H1 (cell line): ENCODE data around the gene ANKRD53. TPM values are rescaled to one million over a fixed set of nuclear protein-coding genes. Genes with fewer than 3 reads are reported as not detected.

Experiments used
- CTCF ChIA-PET: fragments of 300-600 bp; sonication (Branson Sonifier 250); formaldehyde crosslinking; loops from one replicate; lab custom pipeline; 2021; ENCODE audit not compliant: partially characterized antibody; lab: Charles Lee
- POLR2A ChIA-PET: fragments of 300-600 bp; sonication (Branson Sonifier 250); formaldehyde crosslinking; loops from one replicate; lab custom pipeline; 2021; ENCODE audit warnings: inconsistent platforms; ENCODE audit not compliant: partially characterized antibody; lab: Charles Lee
- DNase-seq, 2 experiments: peaks; one replicate each; pipeline versions ENCODE4 v3.0.0 to v3.0.0-alpha.2; 2010 to 2022; ENCODE audit warnings: low spot score in 2 of 2, low read depth in 1 of 2, mixed read lengths in 1 of 2
- FAIRE-seq: peaks from 2 replicates; lab custom pipeline; 2011; peaks lifted over from hg19 to GRCh38; lab: Jason Lieb, UNC
- H2AFZ ChIP-seq: 2 replicates; pipeline ENCODE4 v1.8.1; 2012; ENCODE audit warnings: low read length, inconsistent platforms
- H2AK5ac ChIP-seq: 2 replicates; pipeline ENCODE4 v1.6.1; 2013; ENCODE audit warnings: low read depth, low read length
- H2BK120ac ChIP-seq: replicated peaks from 2 replicates; pipeline ENCODE3; 2013; ENCODE audit warnings: low read depth, low read length, inconsistent platforms
- H2BK12ac ChIP-seq: 2 replicates; pipeline ENCODE4 v1.6.1; 2013; ENCODE audit warnings: low read depth, low read length
- H2BK15ac ChIP-seq: 2 replicates; pipeline ENCODE4 v1.6.1; 2013; ENCODE audit warnings: low read length
- H2BK20ac ChIP-seq: 2 replicates; pipeline ENCODE4 v1.6.1; 2013; ENCODE audit warnings: low read length
- H2BK5ac ChIP-seq: 2 replicates; pipeline ENCODE4 v1.6.1; 2013; ENCODE audit warnings: low read depth, low read length
- H3K14ac ChIP-seq: 2 replicates; pipeline ENCODE4 v1.6.1; 2013; ENCODE audit warnings: inconsistent platforms; ENCODE audit not compliant: insufficient read length
- H3K18ac ChIP-seq: 2 replicates; pipeline ENCODE4 v1.6.1; 2013; ENCODE audit warnings: low read length; ENCODE audit errors: extremely low read depth
- H3K23ac ChIP-seq: 2 replicates; pipeline ENCODE4 v1.6.1; 2013; ENCODE audit warnings: inconsistent platforms; ENCODE audit not compliant: insufficient read length
- H3K23me2 ChIP-seq: 2 replicates; pipeline ENCODE4 v1.6.1; 2013; ENCODE audit warnings: low read depth, low read length
- H3K27ac ChIP-seq: 2 replicates; pipeline ENCODE4 v1.6.1; 2011; ENCODE audit warnings: low read depth, low read length, inconsistent platforms
- H3K27me3 ChIP-seq, 4 experiments: replicated peaks in 1 of 4; 1 replicate in 1 of 4; 2 replicates in 3 of 4; pipeline versions ENCODE4 v1.6.1 to v1.8.1; 2011 to 2013; ENCODE audit warnings: low read length in 3 of 4, mild to moderate bottlenecking in 3 of 4, inconsistent platforms in 2 of 4, mixed read lengths in 2 of 4, moderate library complexity in 1 of 4; ENCODE audit not compliant: control insufficient read depth in 3 of 4, insufficient read depth in 3 of 4; ENCODE audit errors: extremely low read depth in 1 of 4
- H3K36me3 ChIP-seq, 4 experiments: 2 replicates each; pipeline versions ENCODE4 v1.6.1 to v1.8.1; 2011 to 2013; ENCODE audit warnings: mild to moderate bottlenecking in 4 of 4, low read length in 3 of 4, moderate library complexity in 2 of 4, control low read depth in 1 of 4, inconsistent platforms in 1 of 4; ENCODE audit not compliant: insufficient read depth in 4 of 4, control insufficient read depth in 2 of 4
- H3K4ac ChIP-seq: replicated peaks from 2 replicates; pipeline ENCODE3; 2013; ENCODE audit warnings: low read length, low read depth, mixed read lengths, inconsistent platforms; ENCODE audit not compliant: insufficient read length
- H3K4me1 ChIP-seq, 4 experiments: replicated peaks in 1 of 4; 1 replicate in 1 of 4; 2 replicates in 3 of 4; pipeline versions ENCODE4 v1.6.1 to v1.8.1; 2011 to 2013; ENCODE audit warnings: low read length in 3 of 4, inconsistent platforms in 2 of 4, mixed read lengths in 1 of 4; ENCODE audit not compliant: insufficient read depth in 4 of 4, control insufficient read depth in 3 of 4
- H3K4me2 ChIP-seq, 2 experiments: 2 replicates each; pipeline versions ENCODE4 v1.6.1 to v1.8.1; 2011 to 2013; ENCODE audit warnings: low read depth in 2 of 2, low read length in 2 of 2, control low read depth in 1 of 2, inconsistent platforms in 1 of 2, mild to moderate bottlenecking in 1 of 2; ENCODE audit not compliant: insufficient read depth in 1 of 2
- H3K4me3 ChIP-seq, 4 experiments: fragments of 200-600, 300-600 bp in 1 of 4; sonication (generic), shearing (Covaris generic), sonication (Bioruptor Twin) in 1 of 4; 2 replicates each; pipeline versions ENCODE4 v1.5.1 to v1.8.1; 2011 to 2016; ENCODE audit warnings: low read length in 4 of 4, low read depth in 3 of 4, control low read depth in 2 of 4, inconsistent platforms in 2 of 4, mild to moderate bottlenecking in 2 of 4, mixed read lengths in 1 of 4, moderate library complexity in 1 of 4; ENCODE audit not compliant: insufficient read depth in 2 of 4; ENCODE audit errors: extremely low read depth in 1 of 4
- H3K56ac ChIP-seq: replicated peaks from 2 replicates; pipeline ENCODE3; 2013; ENCODE audit warnings: low read depth, mild to moderate bottlenecking, mixed read lengths, low read length, inconsistent platforms; ENCODE audit not compliant: insufficient read length
- H3K79me1 ChIP-seq: 2 replicates; pipeline ENCODE4 v1.6.1; 2013; ENCODE audit warnings: low read depth, low read length, control low read depth
- H3K79me2 ChIP-seq, 2 experiments: 2 replicates each; pipeline versions ENCODE4 v1.6.1 to v1.8.1; 2012 to 2013; ENCODE audit warnings: low read length in 2 of 2, mild to moderate bottlenecking in 2 of 2, inconsistent platforms in 1 of 2; ENCODE audit not compliant: insufficient read depth in 2 of 2, control insufficient read depth in 1 of 2
- H3K9ac ChIP-seq, 4 experiments: replicated peaks in 1 of 4; 1 replicate in 1 of 4; 2 replicates in 3 of 4; pipeline versions ENCODE4 v1.6.1 to v1.8.1; 2011 to 2013; ENCODE audit warnings: low read depth in 3 of 4, low read length in 3 of 4, control low read depth in 2 of 4, mild to moderate bottlenecking in 2 of 4, moderate library complexity in 2 of 4, inconsistent platforms in 1 of 4; ENCODE audit errors: extremely low read depth in 1 of 4
- H3K9me3 ChIP-seq, 2 experiments: 2 replicates each; pipeline versions ENCODE4 v1.6.1 to v1.8.1; 2012 to 2013; ENCODE audit warnings: mild to moderate bottlenecking in 2 of 2, moderate library complexity in 2 of 2, control low read depth in 1 of 2, inconsistent platforms in 1 of 2, low read depth in 1 of 2, low read length in 1 of 2, mixed read lengths in 1 of 2; ENCODE audit not compliant: insufficient read depth in 2 of 2
- H4K20me1 ChIP-seq, 2 experiments: replicated peaks in 1 of 2; 2 replicates each; pipeline versions ENCODE3 to v1.8.1; 2011 to 2013; ENCODE audit warnings: inconsistent platforms in 2 of 2, low read length in 2 of 2, mild to moderate bottlenecking in 1 of 2; ENCODE audit not compliant: insufficient read depth in 2 of 2, control insufficient read depth in 1 of 2
- H4K5ac ChIP-seq: 2 replicates; pipeline ENCODE4 v1.6.1; 2013; ENCODE audit warnings: low read length, low read depth, mixed read lengths, inconsistent platforms; ENCODE audit not compliant: insufficient read length
- H4K8ac ChIP-seq: 2 replicates; pipeline ENCODE4 v1.8.0; 2013; ENCODE audit warnings: mild to moderate bottlenecking, moderate library complexity, low read length, inconsistent platforms; ENCODE audit not compliant: insufficient read depth; ENCODE audit errors: extremely low read depth
- H4K91ac ChIP-seq: replicated peaks from 2 replicates; pipeline ENCODE3; 2013; ENCODE audit warnings: low read length, mixed read lengths, inconsistent platforms; ENCODE audit not compliant: insufficient read length
- E2F6 ChIP-seq: IDR thresholded peaks from 2 replicates; pipeline ENCODE4 v1.6.1; 2012; ENCODE audit warnings: inconsistent platforms
- KDM4A ChIP-seq: IDR thresholded peaks from one replicate; pipeline ENCODE4 v1.7.1; 2012; ENCODE audit warnings: low read depth, mild to moderate bottlenecking, moderate library complexity, low read length, inconsistent platforms; ENCODE audit not compliant: severe bottlenecking
- MAX ChIP-seq: IDR thresholded peaks from 2 replicates; pipeline ENCODE4 v1.6.1; 2012; ENCODE audit warnings: inconsistent platforms
- POU5F1 ChIP-seq: IDR thresholded peaks from 2 replicates; pipeline ENCODE4 v1.6.1; 2011; ENCODE audit warnings: low read depth, mild to moderate bottlenecking, low read length, moderate library complexity
- RAD21 ChIP-seq, 2 experiments: IDR thresholded peaks in 1 of 2; conservative IDR thresholded peaks in 1 of 2; 2 replicates each; pipeline ENCODE4 v1.6.1; 2011; ENCODE audit warnings: low read depth in 2 of 2, low read length in 2 of 2, improper control_type of control experiment in 1 of 2, inconsistent platforms in 1 of 2, mild to moderate bottlenecking in 1 of 2, moderate library complexity in 1 of 2
- RFX5 ChIP-seq: IDR thresholded peaks from 2 replicates; pipeline ENCODE4 v1.6.1; 2011; ENCODE audit warnings: low read depth, low read length, improper control_type of control experiment, borderline replicate concordance
- WGBS, 2 experiments: shearing (Covaris generic) in 1 of 2; methylation state at CpG; one replicate each; pipeline versions ENCODE4 v1.1.6 to v1.1.7; 2013 to 2015; ENCODE audit warnings: low lambda C conversion rate in 2 of 2, mixed read lengths in 2 of 2, inconsistent platforms in 1 of 2, low coverage in 1 of 2, missing lambda C conversion rate in 1 of 2; ENCODE audit not compliant: insufficient replicate concordance in 2 of 2, insufficient coverage in 1 of 2, insufficient read length in 1 of 2; ENCODE audit errors: extremely low coverage in 1 of 2, missing lambda C conversion rate in 1 of 2; 5-methylcytosine and 5-hydroxymethylcytosine counted together
- polyA plus RNA-seq, 7 experiments: library from polyadenylated mRNA; depleted of rRNA in 3 of 7; stranded (reverse) in 5 of 7; unstranded in 2 of 7; fragments of >200 nt in 5 of 7; fragments of 200-250 nt in 2 of 7; gene quantifications; 1 replicate in 5 of 7; 2 replicates in 1 of 7; 4 replicates in 1 of 7; pipeline versions ENCODE4 v1.2.1 to v1.2.3, GENCODE V29; 2011 to 2013; ENCODE audit warnings: missing spikeins in 2 of 7, mixed read lengths in 2 of 7
- total RNA-seq: library from RNA; stranded (reverse); fragmentation: NEBNext Ultra II Directional; extraction: Animal tissue kit (Norgen Biotek cat#: 25700); gene quantifications from 2 replicates; pipeline ENCODE4 v1.2.1, GENCODE V29; 2021
- TF ChIP-seq, protein P1 (sequence below), 3 experiments: IDR thresholded peaks; 1 replicate in 2 of 3; 2 replicates in 1 of 3; pipeline versions ENCODE4 v1.5.1 to v1.6.1; 2011; ENCODE audit warnings: low read length in 3 of 3, mild to moderate bottlenecking in 3 of 3, inconsistent platforms in 2 of 3, low read depth in 1 of 3, moderate library complexity in 1 of 3; ENCODE audit not compliant: insufficient read depth in 1 of 3; ENCODE audit errors: control extremely low read depth in 1 of 3

The ANKRD53 gene
- total and polyA plus RNA-seq, 2 of the 8 experiments (the other 6 are each of a cell fraction or from before 2014, with no cell fraction given) = 0.39 to 0.70 TPM

DNA sequence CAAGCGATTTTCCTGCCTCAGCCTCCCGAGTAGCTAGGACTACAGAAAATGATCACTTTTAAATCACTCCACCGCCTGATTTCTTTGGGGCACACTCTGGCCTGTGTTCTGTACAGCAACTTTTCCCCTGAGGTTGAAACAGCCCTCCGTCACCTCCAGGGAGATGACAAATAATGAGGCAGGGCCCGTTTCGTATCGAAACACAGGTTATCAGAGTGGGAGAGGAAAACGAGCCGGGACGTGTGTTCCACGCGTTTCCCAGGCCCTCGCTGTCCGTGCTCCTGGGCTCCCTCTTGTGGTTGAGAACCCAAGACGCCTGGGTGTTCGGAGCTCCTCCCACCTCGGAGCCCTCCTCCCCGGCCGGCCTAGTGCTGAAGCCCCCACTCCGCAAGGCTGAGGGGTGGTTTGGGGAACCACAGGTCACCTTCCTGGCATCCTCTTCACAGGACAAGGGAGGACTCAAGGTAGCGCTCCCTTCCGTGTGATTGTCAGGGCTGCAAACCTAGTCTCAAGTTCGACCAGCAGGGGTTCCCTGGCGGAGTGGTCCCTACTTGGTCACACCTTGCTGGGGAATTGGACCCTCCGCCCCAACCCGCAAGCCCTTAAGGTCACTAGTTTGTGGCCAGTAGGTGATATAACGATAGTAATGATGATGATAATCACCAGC lies 30.0 kb upstream of the ANKRD53 start:
- Histone ChIP-seq H4K20me1 (peaks cover 0 to 2% of the 10 kb centered on the region in 2 experiments), H2BK12ac (no peak overlapping the region), H2AK5ac (no peak overlapping the region), H4K91ac (no peak overlapping the region), H3K9ac (no peak overlapping the region), H3K56ac (no peak overlapping the region), H2AFZ (peak overlapping the region; percentile 87; the same call in 1 of the 2 replicates), H3K27ac (no peak overlapping the region), H3K79me1 (no peaks in the 10 kb centered on the region), H3K36me3 (no peaks in the 10 kb centered on the region), H2BK15ac (no peak overlapping the region), H4K5ac (no peak overlapping the region), H3K27me3 (peaks cover 11 to 29% (median 26%) of the 10 kb centered on the region in 4 experiments), H2BK120ac (no peak overlapping the region), H4K8ac (no peak overlapping the region; the same call in 1 of the 2 replicates), H3K18ac (no peak overlapping the region), H3K4me1 (peaks cover 1 to 6% (median 3%) of the 10 kb centered on the region in 4 experiments), H3K79me2 (no peaks in the 10 kb centered on the region), H3K14ac (no peak overlapping the region), H3K9me3 (no peaks in the 10 kb centered on the region), H3K4me2 (peak overlapping the region; percentile 26 to 78), H3K23me2 (no peaks in the 10 kb centered on the region; the same call in 1 of the 2 replicates), H2BK20ac (no peak overlapping the region), H3K4me3 (peak overlapping the region in 3 of 4 experiments; percentile 25 to 46 (median 38); a peak in 5 of 8 replicates), H2BK5ac (no peak overlapping the region), H3K4ac (no peak overlapping the region), H3K23ac (no peak overlapping the region)
- FAIRE-seq = no peak
- CTCF ChIA-PET = interaction anchor here (0.6 to 22.0 kb wide), 40 partner anchors 10 to 1051 kb away, joined by 3 to 513 read pairs (median 5); partner anchors contain the start of genes ANKRD53, ATP6V1B1 and FIGLA
- TF ChIP-seq E2F6 (no peak), MAX (peak; percentile 53), RAD21 (IDR thresholded peaks at IDR 0.05 in 1 of 2, conservative IDR thresholded peaks at IDR 0.05 in 1 of 2; ENCODE audit: low read depth in 2 of 2, low read length in 2 of 2) (peak; percentile 45 to 47; a peak in 3 of 4 replicates), POU5F1 (no peak), KDM4A (peak; percentile 59), RFX5 (no peak)
- TF ChIP-seq, protein P1, sequence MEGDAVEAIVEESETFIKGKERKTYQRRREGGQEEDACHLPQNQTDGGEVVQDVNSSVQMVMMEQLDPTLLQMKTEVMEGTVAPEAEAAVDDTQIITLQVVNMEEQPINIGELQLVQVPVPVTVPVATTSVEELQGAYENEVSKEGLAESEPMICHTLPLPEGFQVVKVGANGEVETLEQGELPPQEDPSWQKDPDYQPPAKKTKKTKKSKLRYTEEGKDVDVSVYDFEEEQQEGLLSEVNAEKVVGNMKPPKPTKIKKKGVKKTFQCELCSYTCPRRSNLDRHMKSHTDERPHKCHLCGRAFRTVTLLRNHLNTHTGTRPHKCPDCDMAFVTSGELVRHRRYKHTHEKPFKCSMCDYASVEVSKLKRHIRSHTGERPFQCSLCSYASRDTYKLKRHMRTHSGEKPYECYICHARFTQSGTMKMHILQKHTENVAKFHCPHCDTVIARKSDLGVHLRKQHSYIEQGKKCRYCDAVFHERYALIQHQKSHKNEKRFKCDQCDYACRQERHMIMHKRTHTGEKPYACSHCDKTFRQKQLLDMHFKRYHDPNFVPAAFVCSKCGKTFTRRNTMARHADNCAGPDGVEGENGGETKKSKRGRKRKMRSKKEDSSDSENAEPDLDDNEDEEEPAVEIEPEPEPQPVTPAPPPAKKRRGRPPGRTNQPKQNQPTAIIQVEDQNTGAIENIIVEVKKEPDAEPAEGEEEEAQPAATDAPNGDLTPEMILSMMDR (IDR thresholded peaks at IDR 0.05; ENCODE audit: control extremely low read depth in 1 of 3, insufficient read depth in 1 of 3, low read depth in 1 of 3, low read length in 3 of 3) = peak; percentile 81 to 88 (median 86)
- DNase-seq = peak in 1 of 2 experiments; percentile 92
- 16% methylated on average over 27 of the region's 27 CpGs; no CpG with 5 or more reads in 1 of the 2 experiments for WGBS, 2 experiments
- POLR2A ChIA-PET = interaction anchor here (0.9 kb wide), 2 partner anchors 9 to 78 kb away, joined by 3 to 8 read pairs; no protein-coding TSS in a partner anchor
